Myocyte (in vitro differentiated cells): ENCODE data around the gene CCDC157. TPM values are rescaled to one million over a fixed set of nuclear protein-coding genes. Genes with fewer than 3 reads are reported as not detected.

Experiments
- DNase-seq: peaks from one replicate; pipeline ENCODE4 v3.0.0-alpha.2; 2012; ENCODE audit warnings: low read depth
- polyA plus RNA-seq: library from polyadenylated mRNA; unstranded; fragments of >200 nt; gene quantifications from one replicate; pipeline ENCODE4 v1.2.1, GENCODE V29; 2012; ENCODE audit warnings: missing spikeins
- total RNA-seq: library from RNA; depleted of rRNA; stranded (reverse); fragments of >200 nt; gene quantifications from 2 replicates; pipeline ENCODE4 v1.2.3, GENCODE V29; 2014

The CCDC157 gene
- 2.6 and 3.4 TPM in 2 replicates for total RNA-seq
- polyA plus RNA-seq: 3.0 TPM

DNA sequence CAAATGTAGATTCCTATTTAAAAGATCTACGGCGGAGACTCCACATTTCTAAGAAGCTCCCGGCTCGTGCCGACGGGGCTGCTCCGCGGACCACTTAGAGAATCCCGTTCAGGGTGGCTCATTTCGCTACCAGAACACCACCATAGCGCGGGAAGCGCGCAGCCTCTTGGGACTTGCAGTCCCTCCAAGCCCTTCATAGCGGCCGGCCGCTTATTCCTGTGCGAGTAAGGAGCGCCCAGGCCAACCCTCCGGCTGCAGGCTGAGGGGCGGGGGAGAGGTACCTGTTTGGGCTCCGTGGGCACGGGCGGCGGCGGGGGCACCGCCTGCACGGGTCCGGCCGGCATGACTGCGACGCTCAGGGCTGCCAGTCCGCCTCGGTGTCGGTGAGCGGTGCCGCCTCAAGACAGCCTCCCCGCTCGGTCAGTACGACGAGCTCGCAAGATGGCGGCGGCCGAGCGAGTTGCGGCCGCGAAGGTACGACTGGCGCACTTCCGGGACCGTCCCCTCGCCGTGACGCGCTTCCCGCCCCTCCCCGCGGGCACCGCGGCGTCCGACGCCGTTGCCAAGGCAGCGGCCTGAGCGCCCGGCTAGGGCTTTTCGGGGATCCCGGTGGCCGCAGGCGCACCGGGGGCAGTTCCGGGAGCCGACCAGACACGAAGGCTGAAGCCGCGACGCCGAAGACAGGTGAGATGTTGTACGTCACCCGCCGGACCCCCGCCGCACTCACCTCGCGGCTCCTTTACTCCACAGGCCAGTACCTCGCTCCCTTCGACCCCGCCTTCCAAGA lies at the start of gene CCDC157, which contains the start of gene SF3A1:
CCDC157 (plus strand) TSS at position 559 of the 787 bp plus-strand sequence. CDS start 8,994 bp downstream, outside the sequence.
SF3A1 (minus strand) TSS at position 446 of the 787 bp plus-strand sequence; CDS start at position 344, 102 bp downstream.
- DNase-seq: peak; percentile 91

DNA sequence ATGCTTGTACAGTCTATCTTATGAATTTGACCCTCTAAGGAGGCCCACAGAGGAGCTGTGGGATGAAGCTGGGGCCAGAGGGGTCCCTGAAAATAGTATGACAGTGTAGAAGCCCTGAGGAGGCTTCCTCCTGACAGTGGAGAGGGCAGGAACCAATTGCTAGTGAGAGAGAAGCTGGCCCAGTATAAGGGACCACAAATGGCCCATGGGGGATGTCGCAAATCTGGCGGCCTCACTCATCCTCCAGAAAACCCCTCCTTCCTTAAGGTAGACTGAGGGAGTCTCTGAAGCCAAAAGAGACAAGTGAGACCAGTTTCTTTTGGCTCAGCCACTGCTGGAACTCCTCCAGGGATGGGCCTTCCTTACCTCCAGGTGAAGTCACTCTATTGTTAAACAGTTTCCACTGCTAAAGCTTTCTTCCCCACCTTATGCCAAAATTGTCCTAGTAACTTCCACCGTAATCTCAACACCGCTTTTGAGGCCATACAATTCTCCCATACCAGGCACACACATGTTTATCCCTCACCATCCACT lies 49.7 kb upstream of the CCDC157 start:
- DNase-seq: no peak

DNA sequence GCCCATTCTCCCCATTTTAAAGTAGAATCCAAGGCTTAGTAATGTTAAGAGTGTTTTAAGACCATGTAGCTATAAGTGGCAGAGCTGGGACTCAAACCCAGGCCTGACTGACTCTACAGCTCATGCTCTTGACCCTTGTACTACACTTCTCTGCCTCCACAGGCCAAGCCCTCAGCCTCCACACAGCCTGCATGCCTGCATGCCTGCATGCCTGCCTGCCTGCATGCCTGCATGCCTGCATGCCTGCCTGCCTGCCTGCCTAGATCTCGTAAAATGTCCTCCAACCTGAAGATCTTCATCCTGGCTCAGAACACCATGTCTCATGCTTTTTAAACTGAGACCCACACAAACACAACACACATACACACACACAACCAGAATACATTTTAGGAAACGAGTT lies 48.7 kb upstream of the CCDC157 start:
- no peak for DNase-seq

DNA sequence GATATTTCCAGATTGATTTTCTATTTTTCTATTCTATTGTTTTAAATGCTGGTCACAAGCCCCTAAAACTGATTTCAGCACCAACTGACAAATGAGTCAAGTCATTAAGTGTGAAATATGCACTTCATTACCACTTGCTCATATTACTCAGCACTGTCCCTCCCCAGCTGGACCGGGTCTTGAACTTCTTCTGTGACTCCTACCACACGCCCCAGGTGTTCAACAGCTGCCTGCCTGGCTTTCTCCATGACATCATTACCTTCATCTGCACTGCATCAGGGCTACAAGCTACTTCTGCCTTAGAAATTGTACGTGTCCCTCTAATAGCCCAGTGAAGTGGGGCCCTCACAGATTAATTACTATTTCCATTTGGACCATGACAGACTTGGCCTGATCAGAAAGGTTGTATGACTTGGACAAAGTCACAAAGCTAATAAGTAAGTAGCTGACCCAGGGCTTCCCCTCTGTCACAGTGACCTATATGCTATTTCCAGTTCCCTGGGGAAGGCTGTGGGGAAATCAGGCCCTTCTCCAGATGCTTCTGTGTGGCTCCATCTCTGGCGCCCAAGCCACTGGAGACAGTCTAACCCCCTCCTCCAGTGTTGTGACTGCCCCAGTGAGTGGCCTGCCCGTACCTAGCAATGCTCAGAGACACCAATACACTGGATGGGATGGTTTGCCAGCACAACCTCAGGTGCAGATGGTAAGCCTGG lies 48.1 kb upstream of the CCDC157 start:
- DNase-seq: peak; percentile 48

DNA sequence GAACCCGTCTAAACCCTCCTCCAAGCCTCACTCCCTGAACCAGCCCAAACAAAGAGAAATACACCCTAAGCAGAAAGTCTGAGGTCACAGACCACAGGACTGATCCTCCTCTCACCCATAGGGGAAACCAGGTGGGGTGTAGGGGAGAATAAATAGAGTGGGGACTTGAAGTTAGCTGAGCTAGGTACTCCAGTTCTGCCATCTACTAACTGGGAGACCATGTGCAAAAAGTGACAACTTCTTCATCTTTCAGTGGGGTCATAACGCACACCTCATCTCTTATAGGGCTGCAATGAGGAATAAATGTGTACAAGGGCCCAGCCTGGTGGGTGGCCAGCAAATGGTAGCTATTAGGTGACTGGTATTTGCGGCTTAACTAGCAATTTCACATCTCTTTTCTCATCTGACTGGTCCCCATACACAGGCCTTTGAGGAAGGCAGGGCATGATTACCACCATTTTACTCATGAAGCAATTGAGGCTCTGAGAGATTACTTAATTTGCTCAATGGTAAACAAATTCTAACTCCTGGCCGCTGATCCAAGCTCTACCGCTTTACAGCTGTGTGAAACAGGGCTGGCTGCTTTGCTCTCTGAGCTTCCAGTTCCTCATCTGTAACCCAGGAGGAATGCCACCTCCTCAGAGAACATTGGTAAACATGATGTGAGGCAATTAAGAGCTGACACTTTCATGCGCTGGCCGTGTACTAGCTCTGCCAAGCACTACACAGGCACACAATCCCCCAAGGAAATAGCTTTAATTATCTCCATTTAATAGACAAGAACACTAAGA lies 46.7 kb upstream of the CCDC157 start:
- DNase-seq: no peak

DNA sequence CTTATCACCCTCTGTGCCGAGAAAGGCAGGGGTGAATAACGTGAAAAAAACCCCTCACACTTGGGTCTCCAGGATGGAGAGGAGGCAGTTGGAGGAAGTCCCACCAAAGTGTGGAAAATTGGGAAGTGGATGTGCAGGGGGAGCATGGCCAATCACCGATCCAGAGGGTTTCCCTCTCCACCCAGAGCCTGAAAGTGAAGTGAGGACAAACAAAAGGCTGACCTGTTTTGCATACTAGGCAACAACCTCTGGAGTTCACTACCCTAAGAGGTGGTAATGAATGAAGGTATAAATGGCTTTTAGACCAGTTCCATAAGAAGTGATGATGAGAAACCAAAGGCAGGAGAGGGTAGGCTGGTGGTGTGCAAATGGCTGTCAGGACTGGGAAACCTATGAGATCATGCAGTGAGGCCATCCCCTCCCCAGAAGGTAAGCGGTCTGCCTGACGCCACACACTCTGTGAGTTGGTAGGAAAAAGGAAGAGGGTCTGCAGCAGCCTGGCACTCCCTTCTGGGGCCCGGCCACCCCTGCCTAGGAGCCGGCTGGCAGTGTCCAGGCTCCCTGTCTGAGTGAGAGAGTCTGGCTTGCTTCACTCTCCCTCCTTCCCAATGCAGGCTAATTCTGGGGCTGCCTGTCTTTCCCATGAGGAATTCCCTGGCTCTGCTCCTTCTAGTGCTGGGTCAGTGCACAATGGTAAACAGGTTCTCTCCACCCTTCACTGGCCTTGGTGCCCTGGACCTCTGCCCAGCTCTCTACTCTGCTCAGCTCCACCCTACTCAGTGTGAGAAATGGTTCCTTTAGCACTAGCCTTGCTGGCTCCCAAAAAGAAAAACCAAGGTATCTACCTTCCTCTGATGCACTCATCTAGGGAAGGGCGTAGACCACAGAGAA lies 45.7 kb upstream of the CCDC157 start:
- peak; percentile 82 for DNase-seq

DNA sequence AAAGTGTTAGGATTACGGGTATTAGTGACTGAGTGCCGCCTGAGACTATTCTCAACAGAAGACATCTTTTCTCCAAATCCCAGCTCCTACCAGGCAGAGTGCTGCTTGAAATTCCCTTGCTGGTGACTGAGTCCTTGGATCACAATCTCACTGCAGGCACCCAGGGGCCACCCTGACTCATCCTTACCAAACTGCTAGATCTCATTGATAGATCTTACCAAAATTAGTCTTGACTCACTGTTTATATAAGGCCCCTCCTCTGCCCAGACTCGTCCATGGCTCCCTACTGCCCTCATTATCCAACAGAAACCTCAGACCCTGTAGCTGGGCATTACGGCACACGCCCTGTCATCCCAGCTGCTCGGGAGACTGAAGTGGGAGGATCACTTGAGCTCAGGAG lies 44.8 kb upstream of the CCDC157 start:
- peak; percentile 89 for DNase-seq

DNA sequence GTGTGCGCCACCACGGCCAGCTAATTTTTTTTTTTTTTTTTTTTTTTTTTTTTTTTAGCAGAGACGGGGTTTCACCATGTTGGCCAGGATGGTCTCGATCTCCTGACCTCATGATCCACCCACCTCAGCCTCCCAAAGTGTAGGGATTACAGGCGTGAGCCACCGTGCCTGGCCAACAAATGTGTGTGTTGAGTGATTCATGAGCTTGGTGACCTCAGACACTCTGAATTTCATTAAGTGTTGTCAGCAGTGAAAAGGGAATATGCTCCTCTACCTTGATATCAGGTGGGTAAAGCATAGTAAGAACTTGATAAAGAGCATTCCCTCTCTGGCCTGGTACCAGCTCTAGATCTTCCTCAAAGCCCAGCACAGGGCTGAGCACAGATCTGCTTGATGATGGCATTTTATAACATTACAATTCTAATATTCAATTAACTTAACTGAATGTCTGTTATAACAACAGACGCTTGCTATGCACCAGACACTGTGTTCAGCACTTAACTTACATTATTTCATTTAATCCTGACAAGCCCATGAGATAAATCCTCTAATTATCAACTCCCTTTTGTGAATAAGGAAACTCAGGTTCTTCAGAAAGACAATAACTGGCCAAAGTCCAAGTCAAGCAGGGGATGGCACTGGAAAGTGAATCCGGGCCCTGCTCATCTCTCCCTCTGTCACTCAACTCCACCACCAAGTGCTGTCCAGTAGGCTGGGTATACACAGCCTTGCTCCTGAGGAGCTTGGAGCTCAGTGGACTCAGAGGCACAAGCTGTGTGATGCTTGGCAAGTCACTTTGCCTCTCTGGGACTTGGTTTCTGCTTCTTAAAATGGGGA lies 43.1 kb upstream of the CCDC157 start:
- no peak for DNase-seq

DNA sequence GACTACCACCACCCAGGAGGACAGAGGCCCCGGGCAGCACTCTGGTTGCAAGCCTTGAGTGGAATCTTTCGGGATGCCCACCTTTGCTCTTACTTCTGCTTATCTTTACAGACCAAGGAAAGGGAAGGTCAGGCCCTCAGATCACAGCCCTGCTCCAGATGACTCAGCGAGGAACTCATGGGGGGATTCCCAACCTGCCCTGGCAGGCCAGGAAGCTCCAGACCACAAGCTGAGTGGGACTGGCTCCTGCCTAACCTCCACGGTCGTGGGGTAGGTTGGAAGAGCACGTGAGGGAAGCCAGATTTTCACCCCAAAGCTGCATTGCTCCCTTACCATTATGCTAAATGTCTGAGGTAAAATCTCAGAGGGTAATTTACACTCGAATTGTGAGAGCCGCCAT lies 41.9 kb upstream of the CCDC157 start:
- DNase-seq: no peak

DNA sequence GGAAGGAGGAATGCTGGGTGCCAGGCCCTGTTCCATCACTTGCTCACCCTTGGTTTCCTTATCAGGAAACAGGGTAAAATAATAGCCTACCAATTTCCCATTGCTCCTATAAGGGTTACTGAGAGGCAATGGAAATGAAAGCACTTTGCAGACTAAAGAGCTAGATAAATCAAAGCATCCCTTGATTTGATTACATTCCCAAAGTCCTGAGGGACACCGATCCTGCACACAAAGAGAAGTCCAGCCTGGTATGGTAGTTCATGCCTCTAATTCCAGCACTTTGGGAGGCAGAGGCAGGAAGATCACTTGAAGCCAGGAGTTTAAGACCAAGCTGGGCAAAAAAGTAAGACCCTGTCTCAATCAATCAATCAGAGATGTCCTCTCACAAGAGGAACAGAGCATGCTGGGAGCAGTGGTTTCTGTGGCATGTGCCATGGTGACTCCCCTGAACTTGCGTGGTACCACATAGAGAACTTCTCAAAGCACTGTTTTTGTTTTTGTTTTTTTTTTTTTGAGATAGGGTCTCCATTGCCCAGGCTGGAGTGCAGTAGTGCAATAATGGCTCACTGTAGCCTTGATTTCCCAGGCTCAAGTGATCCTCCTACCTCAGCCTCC lies 40.7 kb upstream of the CCDC157 start:
- DNase-seq: no peak

DNA sequence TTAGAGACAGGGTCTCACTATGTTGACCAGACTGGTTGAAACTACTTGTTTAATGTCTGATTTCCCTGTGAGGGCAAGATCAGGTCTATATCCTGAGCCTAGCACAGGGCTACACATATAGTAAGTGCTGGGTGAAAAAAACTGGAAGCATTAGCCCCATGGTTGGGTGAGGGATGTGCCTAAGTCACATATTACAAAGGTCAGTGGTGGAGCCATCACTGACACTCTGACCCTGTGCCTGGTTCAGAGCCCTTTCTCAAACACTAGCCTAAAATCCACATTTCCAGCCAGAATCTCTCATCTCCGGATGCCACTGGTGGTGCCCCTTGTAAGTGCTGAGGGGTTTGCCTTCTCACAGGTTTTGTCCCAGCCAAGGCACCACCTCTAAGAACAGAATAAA lies 39.0 kb upstream of the CCDC157 start:
- DNase-seq: no peak

DNA sequence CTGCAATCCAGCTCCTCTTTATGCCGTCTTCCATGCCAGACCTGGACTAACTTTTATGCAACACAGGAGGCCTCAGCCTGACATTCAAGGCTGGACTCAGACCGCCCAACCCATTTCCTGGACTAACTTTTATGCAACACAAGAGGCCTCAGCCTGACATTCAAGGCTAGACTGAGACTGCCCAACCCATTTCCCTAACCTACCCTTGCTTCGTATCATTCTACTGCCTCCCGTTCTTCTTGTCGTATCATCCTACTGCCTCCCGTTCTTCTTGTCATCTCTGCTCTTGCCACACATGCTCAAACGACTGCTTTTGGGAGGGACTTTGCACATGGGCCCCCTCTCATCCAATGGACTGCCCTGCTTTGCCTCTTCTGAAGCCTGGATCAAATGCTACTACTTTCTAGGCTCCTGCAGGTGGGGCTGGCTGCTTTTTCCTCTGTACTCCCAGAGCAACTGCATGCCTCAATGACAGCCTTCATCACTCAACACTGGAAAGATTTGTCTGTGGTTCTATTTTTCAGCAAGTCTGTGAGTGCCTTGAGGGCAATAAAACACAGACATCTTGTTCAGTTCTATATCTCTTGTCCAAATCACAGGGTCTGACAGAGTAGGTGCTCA lies 37.9 kb upstream of the CCDC157 start:
- no peak for DNase-seq

DNA sequence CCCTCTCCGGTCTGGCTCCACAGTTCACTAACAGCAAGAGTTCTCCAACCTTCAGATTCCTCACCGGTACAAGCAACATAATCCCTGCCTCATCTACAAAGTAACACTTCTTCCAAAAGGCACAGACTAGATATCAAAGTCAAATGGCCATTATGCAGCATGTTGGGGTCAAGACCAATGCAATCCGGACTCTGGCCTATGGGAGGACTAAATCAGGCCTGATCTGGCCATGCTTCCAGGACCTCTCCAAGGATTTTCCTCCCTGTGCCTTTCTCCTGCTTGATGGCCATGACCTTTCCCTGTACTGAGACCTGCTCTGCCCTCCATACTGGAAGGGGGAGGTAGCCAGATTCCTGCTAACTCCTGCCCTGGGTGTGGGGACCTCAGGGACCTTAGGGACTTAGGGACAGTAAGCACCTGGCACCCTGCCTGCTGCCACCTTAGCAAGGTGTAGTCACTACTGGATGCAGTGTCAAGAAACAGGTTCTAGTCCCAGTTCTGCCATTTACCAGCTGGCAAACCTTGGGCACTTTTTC lies 36.7 kb upstream of the CCDC157 start:
- DNase-seq: no peak

DNA sequence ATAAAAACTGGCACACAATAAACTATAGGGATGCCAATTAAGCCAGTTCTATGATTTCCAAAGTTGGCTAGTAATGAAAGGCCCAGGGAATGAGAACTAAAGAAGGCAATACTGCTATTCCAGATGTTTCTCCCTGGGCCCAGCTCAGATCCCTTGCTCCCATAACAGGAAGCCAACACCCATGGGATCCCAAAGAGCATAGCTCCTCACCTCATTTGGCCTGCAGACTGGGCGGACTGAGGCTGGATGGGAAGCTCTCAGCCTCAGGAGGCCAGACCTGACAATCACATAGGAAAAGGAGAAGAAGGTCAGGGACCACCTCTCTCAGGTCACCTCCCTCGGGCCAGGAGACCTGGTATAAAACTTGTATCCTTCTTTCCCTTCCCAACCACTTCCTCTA lies 35.3 kb upstream of the CCDC157 start:
- DNase-seq: no peak

DNA sequence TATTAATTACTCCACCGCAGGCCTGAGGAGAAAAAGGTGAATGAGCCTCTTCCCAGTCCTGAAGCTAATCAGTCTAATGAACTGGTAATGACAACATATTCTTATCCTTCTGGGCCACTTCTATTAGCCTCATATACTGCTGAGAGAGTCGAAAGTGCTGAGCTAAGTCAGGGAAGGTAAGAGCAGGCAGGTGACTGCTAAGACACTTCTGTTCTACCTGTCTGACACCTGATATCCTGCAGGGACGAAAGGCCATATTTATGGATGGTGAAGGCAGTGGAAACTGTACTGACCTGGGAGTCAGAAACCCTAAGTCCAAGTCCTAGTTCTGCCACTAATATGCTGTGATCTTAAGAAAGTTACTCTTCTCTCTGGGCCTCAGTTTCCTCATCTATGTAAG lies 33.6 kb upstream of the CCDC157 start:
- no peak for DNase-seq

DNA sequence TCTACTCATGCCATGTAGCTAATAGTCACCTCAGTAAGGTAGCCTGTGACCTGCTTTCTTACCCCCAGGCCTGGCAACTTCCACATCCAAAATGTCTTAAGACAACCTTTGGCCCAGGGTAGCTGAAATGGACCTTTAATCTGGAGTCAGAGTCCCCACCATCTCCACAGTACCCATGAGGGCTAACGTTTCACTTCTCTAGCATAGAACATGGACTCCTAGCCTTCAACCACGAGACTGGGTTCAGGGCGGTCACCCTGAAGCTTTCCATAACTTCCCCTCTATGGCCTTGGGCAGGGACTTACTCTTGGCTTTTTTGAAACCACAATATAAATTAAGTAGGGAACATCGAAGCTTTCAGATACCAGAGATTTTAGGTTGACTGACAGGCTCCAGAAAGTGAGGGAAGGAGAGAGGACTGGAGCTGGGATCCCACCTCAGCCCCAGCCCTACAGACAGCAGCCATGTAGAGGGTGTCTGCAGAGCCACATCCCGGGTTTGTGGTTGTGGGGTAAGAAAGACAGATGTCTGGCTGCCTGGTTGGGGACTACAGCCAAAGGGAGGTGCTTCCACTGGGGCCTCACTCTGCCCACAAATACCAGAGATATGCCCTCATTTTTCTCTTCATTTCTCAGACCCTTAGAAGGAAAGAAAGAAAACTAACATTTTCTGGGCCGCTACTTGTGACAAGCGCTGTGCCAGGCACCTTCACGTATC lies 32.6 kb upstream of the CCDC157 start:
- DNase-seq: peak; percentile 87

DNA sequence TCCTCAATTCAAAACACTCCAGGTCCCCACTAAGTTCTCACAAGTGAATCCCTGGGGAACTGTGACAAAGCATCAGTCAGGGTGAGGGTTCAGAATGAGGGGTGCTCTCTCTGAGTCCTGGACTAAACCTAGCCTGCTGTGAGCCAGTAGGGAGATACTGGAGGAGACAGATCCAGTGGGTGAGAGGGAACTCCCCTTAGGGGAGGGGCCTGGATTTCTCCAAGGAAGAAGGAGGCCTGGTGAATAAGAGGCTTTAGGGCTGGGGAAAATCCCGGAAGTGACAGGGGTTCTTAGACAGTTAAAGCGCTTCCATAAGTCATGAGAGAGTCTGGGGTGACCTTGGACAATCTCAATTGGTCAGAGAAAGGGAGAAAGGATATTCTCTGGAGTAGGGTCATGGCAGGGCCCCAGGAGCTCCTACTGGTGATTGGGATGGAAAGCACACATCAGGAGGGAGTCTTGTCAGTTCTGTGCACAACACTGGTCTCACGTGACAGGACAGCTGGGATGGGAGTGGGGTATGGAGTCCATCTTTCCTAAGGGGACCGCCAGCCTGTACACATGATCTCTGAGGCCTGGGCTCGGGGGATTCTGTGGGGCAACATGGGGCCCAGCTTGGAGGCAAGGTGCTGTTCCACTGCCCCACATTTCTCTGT lies 31.6 kb upstream of the CCDC157 start:
- peak; percentile 83 for DNase-seq
